GM19025 (cell line): Measurements from ENCODE around the gene CEACAM7.
"Not testable (repeated sequence)": the region's sequence is repeated elsewhere in the genome, so short reads cannot be mapped to it uniquely, and the experiment has no call there.

Source experiments
- ATAC-seq: cut with Tn5 transposase; IDR thresholded peaks from one replicate; pipeline ENCODE4 v1.9.1; 2021; ENCODE audit warnings: mild to moderate bottlenecking, low read depth, moderate library complexity; ENCODE audit not compliant: unreplicated experiment

CEACAM7 gene

GRCh38 chr19:41668315-41668714, 19.8 kb downstream of the CEACAM7 start:
- no peak for ATAC-seq

GRCh38 chr19:41666075-41666474, 22.0 kb downstream of the CEACAM7 start:
- ATAC-seq = no peak

GRCh38 chr19:41657157-41657556, 30.9 kb downstream of the CEACAM7 start:
- no peak for ATAC-seq

GRCh38 chr19:41656756-41657155, 31.3 kb downstream of the CEACAM7 start:
- ATAC-seq = not testable (repeated sequence)

- ATAC-seq = no peak
Measured at GRCh38 chr19:41652250-41652649, 35.8 kb downstream of the CEACAM7 start.

- ATAC-seq = no peak
Measured at GRCh38 chr19:41649827-41650226, 38.2 kb downstream of the CEACAM7 start.

GRCh38 chr19:41646589-41647204, 41.4 kb downstream of the CEACAM7 start:
- ATAC-seq = no peak

GRCh38 chr19:41641879-41642485, 46.1 kb downstream of the CEACAM7 start:
- no peak for ATAC-seq

GRCh38 chr19:41638641-41639081, 49.4 kb downstream of the CEACAM7 start:
- ATAC-seq = no peak

- no peak for ATAC-seq
Measured at GRCh38 chr19:41637484-41637883, 50.6 kb downstream of the CEACAM7 start.

- ATAC-seq = no peak
Measured at GRCh38 chr19:41627966-41628675, 59.9 kb downstream of the CEACAM7 start.

- no peak for ATAC-seq
Measured at GRCh38 chr19:41626877-41627276, 61.2 kb downstream of the CEACAM7 start, which contains the start of gene CEACAM4. Gene CEACAM4, minus strand, starts transcription at chr19:41627074. Its CDS starts 111 bp downstream, at chr19:41626963.

GRCh38 chr19:41626278-41626677, 61.8 kb downstream of the CEACAM7 start:
- ATAC-seq = no peak

GRCh38 chr19:41624937-41625336, 63.1 kb downstream of the CEACAM7 start:
- no peak for ATAC-seq

- ATAC-seq = no peak
Measured at GRCh38 chr19:41624515-41624914, 63.6 kb downstream of the CEACAM7 start.

GRCh38 chr19:41623360-41623759, 64.7 kb downstream of the CEACAM7 start:
- no peak for ATAC-seq
